ENCODE measurements around the gene GREM1. TPM values are rescaled to one million over a fixed set of nuclear protein-coding genes. Genes with fewer than 3 reads are reported as not detected.

The GREM1 gene
- total and polyA plus RNA-seq, 2 of the 4 experiments (the other 2 are of a cell fraction), result 848 to 852 TPM

DNA sequence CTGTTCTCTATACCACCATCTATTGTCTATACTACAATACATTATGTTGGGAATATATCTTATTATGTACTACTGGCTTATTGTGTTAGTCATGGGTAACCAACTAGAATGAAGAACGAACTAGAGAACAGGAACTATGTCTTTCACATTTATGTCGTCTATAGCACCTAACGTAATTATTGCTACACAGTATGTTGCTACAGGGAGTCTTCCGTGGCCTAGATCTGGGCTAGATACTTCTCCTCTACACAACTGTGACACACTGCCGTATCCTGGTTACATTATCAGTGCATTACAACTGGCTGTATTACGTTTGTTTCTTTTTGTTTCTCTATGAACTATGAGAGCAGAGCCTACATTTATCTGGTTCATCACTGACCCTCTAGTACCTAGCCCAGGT lies 42.3 kb upstream of the GREM1 start (continued):
- TF ChIP-seq, protein P1, sequence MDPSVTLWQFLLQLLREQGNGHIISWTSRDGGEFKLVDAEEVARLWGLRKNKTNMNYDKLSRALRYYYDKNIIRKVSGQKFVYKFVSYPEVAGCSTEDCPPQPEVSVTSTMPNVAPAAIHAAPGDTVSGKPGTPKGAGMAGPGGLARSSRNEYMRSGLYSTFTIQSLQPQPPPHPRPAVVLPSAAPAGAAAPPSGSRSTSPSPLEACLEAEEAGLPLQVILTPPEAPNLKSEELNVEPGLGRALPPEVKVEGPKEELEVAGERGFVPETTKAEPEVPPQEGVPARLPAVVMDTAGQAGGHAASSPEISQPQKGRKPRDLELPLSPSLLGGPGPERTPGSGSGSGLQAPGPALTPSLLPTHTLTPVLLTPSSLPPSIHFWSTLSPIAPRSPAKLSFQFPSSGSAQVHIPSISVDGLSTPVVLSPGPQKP (IDR thresholded peaks at IDR 0.05; ENCODE audit: borderline replicate concordance, low read depth, low read length), result no peak
- TF ChIP-seq MAZ (IDR thresholded peaks at IDR 0.05; ENCODE audit: borderline replicate concordance, low read depth, low read length) (no peak), MAFK (IDR thresholded peaks at IDR 0.05; ENCODE audit: low read depth, low read length) (no peak)

DNA sequence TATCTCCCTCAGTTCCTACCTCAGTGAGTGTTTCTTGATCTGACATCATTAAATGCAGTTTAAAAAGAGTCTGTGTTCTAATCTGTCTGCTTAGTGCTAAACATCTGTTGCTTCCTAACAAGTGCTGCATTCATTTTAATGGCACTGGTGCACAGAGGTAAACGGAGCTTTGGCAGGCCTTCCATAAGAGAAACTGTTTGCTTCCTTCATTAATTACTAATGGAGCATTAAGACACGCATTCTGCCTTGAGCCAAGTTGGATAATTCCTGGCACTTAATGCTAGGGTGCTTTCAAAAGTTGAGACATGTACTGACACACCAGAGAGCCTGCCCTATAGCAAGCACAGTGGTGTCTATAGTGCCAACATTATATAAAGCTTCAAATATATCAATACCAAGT lies 41.6 kb upstream of the GREM1 start:
- H4K20me1 ChIP-seq (ENCODE audit: insufficient read depth, low read length), result no peaks in the 10 kb centered on the region

More for the DNA sequence above, 41.6 kb upstream of the GREM1 start:
- Histone ChIP-seq H2BK15ac (ENCODE audit: low read depth, low read length) (no peak overlapping the region), H3K9ac (ENCODE audit: low read depth, low read length) (no peak overlapping the region), H3K27ac (ENCODE audit: insufficient read depth, low read length) (no peak overlapping the region), H3K4ac (ENCODE audit: low read depth, low read length) (no peak overlapping the region), H3K36me3 (ENCODE audit: control insufficient read depth, insufficient read depth, low read length) (no peaks in the 10 kb centered on the region), H3K14ac (replicated peaks; ENCODE audit: low read depth, low read length) (peak overlapping the region; percentile 0; the same call in 1 of the 2 replicates), H3K27me3 (ENCODE audit: control insufficient read depth, insufficient read depth, low read length) (no peaks in the 10 kb centered on the region), H2AK9ac (replicated peaks; ENCODE audit: low read depth, low read length, poor library complexity) (no peak overlapping the region), H4K91ac (ENCODE audit: insufficient read depth, low read depth, low read length) (no peak overlapping the region), H3K18ac (ENCODE audit: low read depth, low read length) (peak overlapping the region; percentile 3; the same call in 1 of the 2 replicates), H2AK5ac (ENCODE audit: low read depth, low read length) (no peak overlapping the region), H3K79me1 (ENCODE audit: low read depth in 1 of 2, low read length in 2 of 2) (no peaks in the 10 kb centered on the region), H4K5ac (ENCODE audit: low read depth, low read length) (no peak overlapping the region), H3K9me1 (ENCODE audit: insufficient read depth, low read length) (no peaks in the 10 kb centered on the region), H3K9me3 (ENCODE audit: control insufficient read depth, insufficient read depth, low read length) (no peaks in the 10 kb centered on the region), H3K4me3 (ENCODE audit: insufficient read depth, low read depth, low read length) (no peak overlapping the region), H3K23ac (ENCODE audit: low read depth, low read length) (no peak overlapping the region), H2BK120ac (ENCODE audit: low read depth, low read length) (no peak overlapping the region), H4K8ac (ENCODE audit: low read depth in 2 of 2, low read length in 2 of 2) (no peak overlapping the region), H3K4me2 (ENCODE audit: low read depth, low read length) (no peak overlapping the region), H2BK20ac (ENCODE audit: low read depth, low read length) (no peak overlapping the region), H3K4me1 (ENCODE audit: control insufficient read depth, insufficient read depth, low read length) (peaks cover 3% of the 10 kb centered on the region), H2BK5ac (ENCODE audit: low read depth, low read length, poor library complexity, severe bottlenecking) (no peak overlapping the region), H2AFZ (replicated peaks; ENCODE audit: low read length, poor library complexity) (no peak overlapping the region), H3K56ac (ENCODE audit: extremely low read depth, insufficient read depth, low read length) (no peak overlapping the region)
- DNase-seq (no peak), ATAC-seq (ENCODE audit: low read depth) (no peak)
- ChIA-PET CTCF (no interaction called here), POLR2A (ENCODE audit: unreplicated experiment) (no interaction called here)
- no TSS peak for BruUV-seq (replicated peaks)
- in situ Hi-C loops (cut with MboI; ENCODE audit: low sequenced_read_pairs) (no loop called here), dilution Hi-C loops (cut with HindIII; ENCODE audit: low sequenced_read_pairs, unreplicated experiment) (no loop called here), intact Hi-C loops (cut with micrococcal nuclease) (no loop called here)
- TF ChIP-seq BHLHE40 (IDR thresholded peaks at IDR 0.05; ENCODE audit: low read depth, low read length), result no peak
- TF ChIP-seq, protein P2, sequence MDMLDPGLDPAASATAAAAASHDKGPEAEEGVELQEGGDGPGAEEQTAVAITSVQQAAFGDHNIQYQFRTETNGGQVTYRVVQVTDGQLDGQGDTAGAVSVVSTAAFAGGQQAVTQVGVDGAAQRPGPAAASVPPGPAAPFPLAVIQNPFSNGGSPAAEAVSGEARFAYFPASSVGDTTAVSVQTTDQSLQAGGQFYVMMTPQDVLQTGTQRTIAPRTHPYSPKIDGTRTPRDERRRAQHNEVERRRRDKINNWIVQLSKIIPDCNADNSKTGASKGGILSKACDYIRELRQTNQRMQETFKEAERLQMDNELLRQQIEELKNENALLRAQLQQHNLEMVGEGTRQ (IDR thresholded peaks at IDR 0.05; ENCODE audit: low read depth, low read length), result no peak
- no peak for TF ChIP-seq NFE2L2 (IDR thresholded peaks at IDR 0.05; ENCODE audit: low read depth, low read length)
- TF ChIP-seq, protein P3, sequence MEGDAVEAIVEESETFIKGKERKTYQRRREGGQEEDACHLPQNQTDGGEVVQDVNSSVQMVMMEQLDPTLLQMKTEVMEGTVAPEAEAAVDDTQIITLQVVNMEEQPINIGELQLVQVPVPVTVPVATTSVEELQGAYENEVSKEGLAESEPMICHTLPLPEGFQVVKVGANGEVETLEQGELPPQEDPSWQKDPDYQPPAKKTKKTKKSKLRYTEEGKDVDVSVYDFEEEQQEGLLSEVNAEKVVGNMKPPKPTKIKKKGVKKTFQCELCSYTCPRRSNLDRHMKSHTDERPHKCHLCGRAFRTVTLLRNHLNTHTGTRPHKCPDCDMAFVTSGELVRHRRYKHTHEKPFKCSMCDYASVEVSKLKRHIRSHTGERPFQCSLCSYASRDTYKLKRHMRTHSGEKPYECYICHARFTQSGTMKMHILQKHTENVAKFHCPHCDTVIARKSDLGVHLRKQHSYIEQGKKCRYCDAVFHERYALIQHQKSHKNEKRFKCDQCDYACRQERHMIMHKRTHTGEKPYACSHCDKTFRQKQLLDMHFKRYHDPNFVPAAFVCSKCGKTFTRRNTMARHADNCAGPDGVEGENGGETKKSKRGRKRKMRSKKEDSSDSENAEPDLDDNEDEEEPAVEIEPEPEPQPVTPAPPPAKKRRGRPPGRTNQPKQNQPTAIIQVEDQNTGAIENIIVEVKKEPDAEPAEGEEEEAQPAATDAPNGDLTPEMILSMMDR (conservative IDR thresholded peaks at IDR 0.05; ENCODE audit: low read depth, low read length), result no peak
- TF ChIP-seq RFX5 (IDR thresholded peaks at IDR 0.05; ENCODE audit: low read depth, low read length), result no peak
- WGBS, 2 experiments (ENCODE audit: extremely low coverage in 2 of 2, insufficient read length in 1 of 2), result no CpG with 5 or more reads among the region's 2 CpGs
